ENCODE results near the gene DHRSX. TPM values are rescaled to one million over a fixed set of nuclear protein-coding genes. Genes with fewer than 3 reads are reported as not detected.
A peak's percentile ranks its signal among the peaks of the same experiment; 100 is the strongest.
"Not testable (repeated sequence)": the region's sequence is repeated elsewhere in the genome, so short reads cannot be mapped to it uniquely, and the experiment has no call there.

The DHRSX gene
- total RNA-seq, 1 donor from 2014 or later: 65.4 TPM

DNA sequence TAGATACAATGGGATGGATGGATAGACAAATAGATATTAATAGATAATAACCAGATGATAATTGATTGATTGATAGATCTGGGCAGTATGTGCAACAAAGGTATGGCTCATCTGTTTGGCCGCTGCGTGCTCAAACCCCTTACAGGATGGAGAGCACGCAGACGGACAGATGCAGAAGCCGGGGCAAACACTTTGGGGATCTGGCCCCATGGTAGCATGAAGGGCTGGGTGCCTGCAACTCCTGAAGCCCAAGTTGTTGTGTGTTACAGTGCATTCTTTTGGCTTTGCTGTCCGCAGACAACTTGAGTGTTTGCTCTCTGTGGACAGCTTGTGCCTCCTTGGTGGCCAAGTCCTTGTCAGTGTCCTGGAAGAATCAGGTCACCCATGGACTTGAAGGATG, 10.6 kb upstream of the DHRSX start:
- H3K36me3 Mint-ChIP-seq (ENCODE audit: insufficient read depth): no peaks in the 10 kb centered on the region
- no peak overlapping the region for H3K27ac Mint-ChIP-seq
- peaks cover 21% of the 10 kb centered on the region for H3K4me1 Mint-ChIP-seq (ENCODE audit: low read depth)
- H3K4me3 Mint-ChIP-seq (ENCODE audit: low read depth): no peak overlapping the region
- H3K27me3 Mint-ChIP-seq: no peaks in the 10 kb centered on the region
- no peaks in the 10 kb centered on the region for H3K9me3 Mint-ChIP-seq (ENCODE audit: low read depth)
- TF ChIP-seq, protein P1, sequence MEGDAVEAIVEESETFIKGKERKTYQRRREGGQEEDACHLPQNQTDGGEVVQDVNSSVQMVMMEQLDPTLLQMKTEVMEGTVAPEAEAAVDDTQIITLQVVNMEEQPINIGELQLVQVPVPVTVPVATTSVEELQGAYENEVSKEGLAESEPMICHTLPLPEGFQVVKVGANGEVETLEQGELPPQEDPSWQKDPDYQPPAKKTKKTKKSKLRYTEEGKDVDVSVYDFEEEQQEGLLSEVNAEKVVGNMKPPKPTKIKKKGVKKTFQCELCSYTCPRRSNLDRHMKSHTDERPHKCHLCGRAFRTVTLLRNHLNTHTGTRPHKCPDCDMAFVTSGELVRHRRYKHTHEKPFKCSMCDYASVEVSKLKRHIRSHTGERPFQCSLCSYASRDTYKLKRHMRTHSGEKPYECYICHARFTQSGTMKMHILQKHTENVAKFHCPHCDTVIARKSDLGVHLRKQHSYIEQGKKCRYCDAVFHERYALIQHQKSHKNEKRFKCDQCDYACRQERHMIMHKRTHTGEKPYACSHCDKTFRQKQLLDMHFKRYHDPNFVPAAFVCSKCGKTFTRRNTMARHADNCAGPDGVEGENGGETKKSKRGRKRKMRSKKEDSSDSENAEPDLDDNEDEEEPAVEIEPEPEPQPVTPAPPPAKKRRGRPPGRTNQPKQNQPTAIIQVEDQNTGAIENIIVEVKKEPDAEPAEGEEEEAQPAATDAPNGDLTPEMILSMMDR (IDR thresholded peaks at IDR 0.05; ENCODE audit: unreplicated experiment): no peak
- DNase-seq (ENCODE audit: low spot score, unreplicated experiment): no peak

DNA sequence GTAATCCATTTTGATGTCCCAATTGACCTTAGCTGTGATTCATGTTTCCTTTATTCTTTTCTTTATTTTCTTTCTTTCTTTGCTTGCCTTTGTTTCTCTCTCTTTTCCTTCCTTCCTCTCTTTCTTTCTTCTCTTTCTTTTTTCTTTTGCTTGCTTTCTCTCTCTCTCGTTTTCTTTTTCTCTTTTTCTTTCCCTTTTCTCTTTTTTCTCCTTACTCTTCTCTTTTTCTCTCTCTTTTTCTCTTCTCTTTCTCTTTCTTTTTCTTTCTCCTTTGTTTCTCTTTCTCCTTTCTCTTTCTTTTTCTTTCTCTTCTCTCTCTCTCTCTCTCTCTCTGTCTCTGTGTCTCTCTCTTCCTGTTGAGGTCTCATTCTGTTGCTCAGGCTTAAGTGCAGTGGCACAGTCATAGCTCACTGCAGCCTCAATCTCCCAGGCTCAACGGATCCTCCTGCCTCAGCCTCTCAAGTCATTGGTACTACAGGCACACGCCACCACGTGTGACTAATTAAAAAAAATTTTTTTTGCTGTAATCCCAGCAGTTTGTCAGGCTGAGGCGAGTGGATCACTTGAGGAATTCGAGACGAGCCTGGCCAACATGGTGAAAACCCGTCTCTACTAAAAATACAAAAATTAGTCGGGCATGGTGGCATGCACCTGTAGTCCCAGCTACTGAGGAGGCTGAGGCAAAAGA, 8.0 kb upstream of the DHRSX start:
- TF ChIP-seq, protein P1 (IDR thresholded peaks at IDR 0.05; ENCODE audit: unreplicated experiment): no peak
- peak overlapping the region; percentile 19 for H3K27ac Mint-ChIP-seq
- no peaks in the 10 kb centered on the region for H3K9me3 Mint-ChIP-seq (ENCODE audit: low read depth)
- H3K36me3 Mint-ChIP-seq (ENCODE audit: insufficient read depth): no peaks in the 10 kb centered on the region
- peaks cover 18% of the 10 kb centered on the region for H3K4me1 Mint-ChIP-seq (ENCODE audit: low read depth)
- H3K27me3 Mint-ChIP-seq: no peaks in the 10 kb centered on the region
- no peak for DNase-seq (ENCODE audit: low spot score, unreplicated experiment)
- no peak overlapping the region for H3K4me3 Mint-ChIP-seq (ENCODE audit: low read depth)

DNA sequence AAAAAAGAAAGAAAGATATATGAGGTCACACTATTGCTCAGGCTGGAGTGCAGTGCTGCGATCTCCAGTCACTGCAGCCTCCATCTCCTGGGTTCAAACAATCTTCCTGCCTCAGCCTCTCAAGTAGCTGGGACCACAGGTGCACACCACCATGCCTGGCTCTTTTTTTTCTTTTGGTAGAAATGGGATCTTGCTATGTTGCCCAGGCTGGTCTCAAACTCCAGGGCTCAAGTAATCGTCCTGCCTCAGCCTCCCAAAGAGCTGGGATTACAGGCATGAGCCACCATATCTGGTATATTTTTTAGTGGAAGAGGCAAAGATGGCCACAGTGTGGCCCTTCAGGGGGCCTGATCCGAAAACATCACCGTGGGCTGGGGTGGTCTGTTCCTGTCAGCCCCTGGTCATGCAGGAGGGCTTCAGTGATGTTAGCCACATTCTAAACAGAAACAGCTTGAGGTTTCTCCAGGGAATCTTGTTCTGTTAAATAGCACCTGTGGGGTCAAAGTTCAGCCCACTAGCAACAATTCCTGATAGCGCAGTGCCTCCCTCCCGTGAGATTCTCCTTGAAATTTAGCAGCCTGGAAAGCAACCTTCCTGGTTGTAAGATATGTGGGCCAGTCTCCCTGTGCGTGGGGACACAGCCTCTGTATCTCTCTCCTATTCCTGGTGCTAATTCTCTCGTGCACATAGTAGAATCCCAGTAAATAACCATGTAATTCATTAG, 7.3 kb upstream of the DHRSX start:
- peaks cover 13% of the 10 kb centered on the region for H3K4me1 Mint-ChIP-seq (ENCODE audit: low read depth)
- H3K9me3 Mint-ChIP-seq (ENCODE audit: low read depth): no peaks in the 10 kb centered on the region
- H3K27ac Mint-ChIP-seq: peak overlapping the region; percentile 60
- TF ChIP-seq, protein P1 (IDR thresholded peaks at IDR 0.05; ENCODE audit: unreplicated experiment): no peak
- no peaks in the 10 kb centered on the region for H3K36me3 Mint-ChIP-seq (ENCODE audit: insufficient read depth)
- H3K4me3 Mint-ChIP-seq (ENCODE audit: low read depth): no peak overlapping the region
- DNase-seq (ENCODE audit: low spot score, unreplicated experiment): no peak
- no peaks in the 10 kb centered on the region for H3K27me3 Mint-ChIP-seq

DNA sequence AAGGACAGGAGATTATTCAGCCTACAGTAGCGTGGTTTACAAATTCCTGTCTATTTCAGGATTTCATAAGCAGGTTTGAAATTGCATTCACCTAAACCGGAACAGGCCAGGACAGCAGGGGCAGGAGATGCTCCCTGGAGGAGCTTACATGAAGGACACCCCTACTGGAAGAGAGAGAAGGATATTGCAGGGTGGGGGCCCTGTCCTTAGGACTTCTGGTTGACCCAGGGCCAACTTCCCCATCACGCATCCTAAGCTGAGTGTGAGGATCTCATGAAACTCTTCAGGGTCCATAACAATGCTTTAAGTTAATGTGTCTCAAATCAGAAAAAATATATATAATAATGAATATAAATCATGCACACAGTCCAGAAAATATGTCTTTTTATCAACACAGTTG, 6.4 kb upstream of the DHRSX start:
- Mint-ChIP-seq H3K36me3 (ENCODE audit: insufficient read depth) (no peaks in the 10 kb centered on the region), H3K9me3 (ENCODE audit: low read depth) (no peaks in the 10 kb centered on the region), H3K4me3 (ENCODE audit: low read depth) (no peak overlapping the region), H3K4me1 (ENCODE audit: low read depth) (peaks cover 9% of the 10 kb centered on the region), H3K27ac (no peak overlapping the region), H3K27me3 (no peaks in the 10 kb centered on the region)
- TF ChIP-seq, protein P1 (IDR thresholded peaks at IDR 0.05; ENCODE audit: unreplicated experiment): no peak
- no peak for DNase-seq (ENCODE audit: low spot score, unreplicated experiment)

DNA sequence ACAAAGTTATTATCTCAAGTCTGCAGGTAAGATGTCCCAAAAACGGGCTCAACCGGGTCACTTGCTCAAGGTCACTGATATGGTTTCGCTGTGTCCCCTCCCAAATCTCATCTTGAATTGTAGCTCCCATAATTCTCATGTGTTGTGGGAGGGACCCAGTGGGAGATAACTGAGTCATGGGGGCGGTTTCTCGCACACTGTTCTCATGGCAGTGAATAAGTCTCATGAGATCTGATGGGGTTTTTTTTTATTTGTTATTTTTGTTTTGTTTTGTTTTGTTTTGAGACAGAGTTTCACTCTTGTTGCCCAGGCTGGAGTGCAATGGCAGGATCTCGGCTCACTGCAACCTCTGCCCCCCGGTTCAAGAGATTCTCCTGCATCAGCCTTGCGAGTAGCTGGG, 4.6 kb upstream of the DHRSX start:
- H3K4me3 Mint-ChIP-seq (ENCODE audit: low read depth); H3K27me3 Mint-ChIP-seq; DNase-seq (ENCODE audit: low spot score, unreplicated experiment); H3K4me1 Mint-ChIP-seq (ENCODE audit: low read depth); H3K27ac Mint-ChIP-seq; H3K36me3 Mint-ChIP-seq (ENCODE audit: insufficient read depth); H3K9me3 Mint-ChIP-seq (ENCODE audit: low read depth): not testable (repeated sequence)

Data from progenitor cell of endocrine pancreas (in vitro differentiated cells).